ENCODE results near the gene NGF.

DNA sequence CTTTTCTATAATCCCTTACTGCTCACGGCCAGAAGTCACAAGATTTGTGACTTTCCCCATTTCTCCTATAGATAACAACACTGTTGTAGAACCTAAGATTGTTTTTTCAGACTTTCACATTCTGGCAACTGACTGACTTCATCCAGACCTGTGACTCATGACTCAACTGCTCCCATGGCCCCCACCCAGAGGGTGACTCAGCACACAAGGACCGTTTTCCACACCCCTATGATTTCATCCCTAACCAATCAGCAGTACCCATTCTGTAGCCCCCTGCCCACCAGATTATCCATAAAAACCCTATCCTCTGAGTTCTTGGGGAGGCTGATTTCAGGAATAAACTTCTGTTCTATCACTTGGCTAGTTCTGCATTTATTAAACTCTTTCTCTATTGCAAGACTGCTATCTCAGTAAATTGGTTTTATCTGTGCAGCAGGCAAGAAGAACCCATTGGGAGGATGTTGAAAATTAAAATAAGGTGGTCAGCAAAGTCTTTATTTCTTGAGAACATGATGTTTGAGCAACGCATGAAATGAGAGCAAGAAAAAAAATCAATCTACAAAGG lies 79.7 kb downstream of the NGF start:
- TF ChIP-seq, protein P1, sequence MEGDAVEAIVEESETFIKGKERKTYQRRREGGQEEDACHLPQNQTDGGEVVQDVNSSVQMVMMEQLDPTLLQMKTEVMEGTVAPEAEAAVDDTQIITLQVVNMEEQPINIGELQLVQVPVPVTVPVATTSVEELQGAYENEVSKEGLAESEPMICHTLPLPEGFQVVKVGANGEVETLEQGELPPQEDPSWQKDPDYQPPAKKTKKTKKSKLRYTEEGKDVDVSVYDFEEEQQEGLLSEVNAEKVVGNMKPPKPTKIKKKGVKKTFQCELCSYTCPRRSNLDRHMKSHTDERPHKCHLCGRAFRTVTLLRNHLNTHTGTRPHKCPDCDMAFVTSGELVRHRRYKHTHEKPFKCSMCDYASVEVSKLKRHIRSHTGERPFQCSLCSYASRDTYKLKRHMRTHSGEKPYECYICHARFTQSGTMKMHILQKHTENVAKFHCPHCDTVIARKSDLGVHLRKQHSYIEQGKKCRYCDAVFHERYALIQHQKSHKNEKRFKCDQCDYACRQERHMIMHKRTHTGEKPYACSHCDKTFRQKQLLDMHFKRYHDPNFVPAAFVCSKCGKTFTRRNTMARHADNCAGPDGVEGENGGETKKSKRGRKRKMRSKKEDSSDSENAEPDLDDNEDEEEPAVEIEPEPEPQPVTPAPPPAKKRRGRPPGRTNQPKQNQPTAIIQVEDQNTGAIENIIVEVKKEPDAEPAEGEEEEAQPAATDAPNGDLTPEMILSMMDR (IDR thresholded peaks at IDR 0.05) = no peak
- TF ChIP-seq POLR2A (IDR thresholded peaks at IDR 0.05) (no peak), POLR2AphosphoS5 (IDR thresholded peaks at IDR 0.05) (no peak)
